ENCODE measurements around the gene UNG. TPM values are rescaled to one million over a fixed set of nuclear protein-coding genes. Genes with fewer than 3 reads are reported as not detected.

UNG gene
- total RNA-seq, 1 donor from 2014 or later = 77.6 TPM

DNA sequence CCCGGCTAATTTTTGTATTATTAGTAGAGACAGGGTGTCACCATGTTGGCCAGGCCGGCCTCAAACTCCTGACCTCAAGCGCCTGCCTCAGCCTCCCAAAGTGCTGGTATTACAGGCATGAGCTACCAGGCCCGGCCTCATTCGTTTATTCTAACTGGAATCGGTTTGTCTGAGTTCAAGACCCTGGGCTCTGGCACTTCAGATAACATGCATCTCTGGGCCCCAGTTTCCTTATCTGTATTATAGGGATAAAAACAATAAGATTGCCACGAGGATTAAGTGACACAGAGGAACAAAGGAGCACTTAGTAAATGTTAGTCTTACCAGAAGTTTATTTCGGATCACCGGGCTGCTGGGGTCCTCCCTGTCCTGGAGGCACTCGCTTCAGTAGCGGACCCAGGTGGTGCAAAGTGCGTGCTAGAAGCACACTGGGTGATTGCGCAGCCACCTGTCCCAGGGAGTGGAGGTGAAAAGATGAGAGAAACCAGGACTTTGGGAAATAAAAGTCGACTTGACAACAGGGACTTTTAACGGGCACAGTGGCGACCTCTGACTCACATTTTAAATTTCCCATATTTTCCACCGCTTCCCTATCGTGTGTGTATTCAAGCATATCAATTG is 56.5 kb downstream of the UNG start:
- peak overlapping the region; percentile 88 for H3K4me3 Mint-ChIP-seq
- H3K4me1 Mint-ChIP-seq = peaks cover 19% of the 10 kb centered on the region
- TF ChIP-seq, protein P1, sequence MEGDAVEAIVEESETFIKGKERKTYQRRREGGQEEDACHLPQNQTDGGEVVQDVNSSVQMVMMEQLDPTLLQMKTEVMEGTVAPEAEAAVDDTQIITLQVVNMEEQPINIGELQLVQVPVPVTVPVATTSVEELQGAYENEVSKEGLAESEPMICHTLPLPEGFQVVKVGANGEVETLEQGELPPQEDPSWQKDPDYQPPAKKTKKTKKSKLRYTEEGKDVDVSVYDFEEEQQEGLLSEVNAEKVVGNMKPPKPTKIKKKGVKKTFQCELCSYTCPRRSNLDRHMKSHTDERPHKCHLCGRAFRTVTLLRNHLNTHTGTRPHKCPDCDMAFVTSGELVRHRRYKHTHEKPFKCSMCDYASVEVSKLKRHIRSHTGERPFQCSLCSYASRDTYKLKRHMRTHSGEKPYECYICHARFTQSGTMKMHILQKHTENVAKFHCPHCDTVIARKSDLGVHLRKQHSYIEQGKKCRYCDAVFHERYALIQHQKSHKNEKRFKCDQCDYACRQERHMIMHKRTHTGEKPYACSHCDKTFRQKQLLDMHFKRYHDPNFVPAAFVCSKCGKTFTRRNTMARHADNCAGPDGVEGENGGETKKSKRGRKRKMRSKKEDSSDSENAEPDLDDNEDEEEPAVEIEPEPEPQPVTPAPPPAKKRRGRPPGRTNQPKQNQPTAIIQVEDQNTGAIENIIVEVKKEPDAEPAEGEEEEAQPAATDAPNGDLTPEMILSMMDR (conservative IDR thresholded peaks at IDR 0.05) = no peak
- peaks cover 29% of the 10 kb centered on the region for H3K27me3 Mint-ChIP-seq (ENCODE audit: low read depth)
- no peaks in the 10 kb centered on the region for H3K9me3 Mint-ChIP-seq
- DNase-seq (ENCODE audit: low read depth, low spot score) = no peak
- no peaks in the 10 kb centered on the region for H3K36me3 Mint-ChIP-seq (ENCODE audit: low read depth)
- no peak overlapping the region for H3K27ac Mint-ChIP-seq (ENCODE audit: unreplicated experiment)

DNA sequence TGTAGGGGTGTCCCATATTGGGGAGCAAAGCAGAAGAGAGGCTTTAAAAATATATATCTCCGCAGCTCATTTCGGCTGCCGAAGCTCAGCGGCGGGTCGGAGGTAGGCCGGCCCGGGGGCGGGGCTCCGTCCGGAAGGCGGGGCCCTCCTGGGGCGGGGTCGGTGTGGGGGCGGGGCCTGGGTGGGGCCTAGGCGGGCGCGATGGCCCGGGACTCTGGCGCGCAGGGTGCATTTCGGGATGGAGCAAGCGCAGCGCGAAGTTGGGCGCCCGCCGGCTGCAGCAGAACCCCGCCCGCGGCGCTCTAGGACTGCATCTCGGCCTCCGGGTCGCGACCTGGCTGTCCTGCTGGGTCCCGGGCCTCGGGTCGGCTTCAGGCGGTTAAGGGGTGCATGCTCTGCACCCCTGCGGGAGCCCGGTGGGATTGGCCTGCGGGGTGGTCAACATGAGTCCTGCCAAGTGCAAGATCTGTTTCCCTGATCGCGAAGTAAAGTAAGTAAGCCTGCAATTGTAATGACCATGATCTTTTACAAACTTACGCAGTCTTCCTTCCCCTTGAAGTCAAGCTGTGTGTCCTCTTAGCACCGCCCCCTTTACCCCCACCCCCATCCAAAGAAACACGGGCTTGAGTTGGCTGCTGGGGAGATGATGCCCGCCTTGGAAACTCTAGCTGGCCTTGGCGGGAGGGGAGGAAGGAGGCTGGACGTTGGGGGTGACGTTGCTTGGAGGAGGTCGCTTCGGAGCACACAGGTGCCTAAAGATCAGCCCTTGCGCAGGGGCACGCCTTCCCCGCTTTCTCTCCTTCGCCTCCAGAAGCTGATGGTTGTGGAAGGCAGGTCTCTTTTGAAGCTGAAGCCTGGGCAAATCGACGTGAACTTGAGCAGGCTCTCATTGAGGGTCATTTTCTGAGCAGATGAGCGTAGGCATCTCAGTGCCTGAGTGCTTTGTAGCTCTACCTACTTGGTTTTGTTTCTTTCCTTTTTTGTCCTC is 57.3 kb downstream of the UNG start:
- Mint-ChIP-seq H3K27me3 (ENCODE audit: low read depth) (peaks cover 25% of the 10 kb centered on the region), H3K36me3 (ENCODE audit: low read depth) (no peaks in the 10 kb centered on the region), H3K27ac (ENCODE audit: unreplicated experiment) (peak overlapping the region; percentile 92), H3K9me3 (no peaks in the 10 kb centered on the region), H3K4me1 (peaks cover 19% of the 10 kb centered on the region), H3K4me3 (peak overlapping the region; percentile 95)
- TF ChIP-seq, protein P1 (conservative IDR thresholded peaks at IDR 0.05) = no peak
- peak; percentile 70 for DNase-seq (ENCODE audit: low read depth, low spot score)

DNA sequence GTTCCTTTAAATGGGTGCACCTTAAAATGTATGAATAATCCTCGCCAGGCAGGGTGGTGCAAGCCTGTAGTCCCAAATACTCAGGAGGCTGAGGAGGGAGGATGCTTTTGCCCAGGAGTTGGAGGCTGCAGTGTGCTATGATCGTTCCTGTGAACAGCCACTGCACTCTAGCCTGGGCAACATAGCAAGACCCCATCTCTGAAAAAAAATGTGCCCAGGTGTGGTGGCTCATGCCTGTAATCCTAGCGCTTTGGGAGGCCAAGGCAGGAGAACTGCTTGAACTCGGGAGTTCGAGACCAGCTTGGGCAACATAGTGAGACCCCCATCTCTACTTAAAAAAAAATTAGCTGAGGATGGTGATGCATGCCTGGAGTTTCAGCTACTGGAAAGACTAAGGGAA is 58.6 kb downstream of the UNG start:
- Mint-ChIP-seq H3K4me3 (peak overlapping the region; percentile 95), H3K4me1 (peaks cover 19% of the 10 kb centered on the region), H3K9me3 (no peaks in the 10 kb centered on the region), H3K27ac (ENCODE audit: unreplicated experiment) (no peak overlapping the region), H3K27me3 (ENCODE audit: low read depth) (peaks cover 22% of the 10 kb centered on the region), H3K36me3 (ENCODE audit: low read depth) (no peaks in the 10 kb centered on the region)
- no peak for DNase-seq (ENCODE audit: low read depth, low spot score)
- TF ChIP-seq, protein P1 (conservative IDR thresholded peaks at IDR 0.05) = no peak

DNA sequence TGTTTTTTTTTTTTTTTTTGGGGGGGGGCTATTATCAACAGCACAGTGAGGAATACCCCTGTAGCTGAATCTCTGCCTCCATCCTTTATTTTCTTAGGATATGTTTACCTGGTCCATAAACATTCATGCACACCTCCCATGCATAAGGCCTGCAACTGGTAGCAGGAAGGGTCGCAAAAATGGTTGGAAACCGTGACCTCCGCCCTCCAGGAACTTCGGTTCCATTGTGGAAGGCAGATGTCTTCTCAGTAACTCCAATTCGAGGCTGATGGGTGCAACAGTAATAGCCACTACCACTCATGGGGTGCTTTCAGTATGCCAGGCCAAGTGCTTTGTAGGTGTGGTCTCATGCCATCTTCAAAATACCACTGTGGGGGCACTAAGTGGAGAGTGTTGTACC is 59.2 kb downstream of the UNG start:
- Mint-ChIP-seq H3K9me3 (no peaks in the 10 kb centered on the region), H3K27me3 (ENCODE audit: low read depth) (peaks cover 19% of the 10 kb centered on the region), H3K4me3 (no peak overlapping the region), H3K4me1 (peaks cover 19% of the 10 kb centered on the region), H3K36me3 (ENCODE audit: low read depth) (no peaks in the 10 kb centered on the region), H3K27ac (ENCODE audit: unreplicated experiment) (no peak overlapping the region)
- TF ChIP-seq, protein P1 (conservative IDR thresholded peaks at IDR 0.05) = no peak
- no peak for DNase-seq (ENCODE audit: low read depth, low spot score)

DNA sequence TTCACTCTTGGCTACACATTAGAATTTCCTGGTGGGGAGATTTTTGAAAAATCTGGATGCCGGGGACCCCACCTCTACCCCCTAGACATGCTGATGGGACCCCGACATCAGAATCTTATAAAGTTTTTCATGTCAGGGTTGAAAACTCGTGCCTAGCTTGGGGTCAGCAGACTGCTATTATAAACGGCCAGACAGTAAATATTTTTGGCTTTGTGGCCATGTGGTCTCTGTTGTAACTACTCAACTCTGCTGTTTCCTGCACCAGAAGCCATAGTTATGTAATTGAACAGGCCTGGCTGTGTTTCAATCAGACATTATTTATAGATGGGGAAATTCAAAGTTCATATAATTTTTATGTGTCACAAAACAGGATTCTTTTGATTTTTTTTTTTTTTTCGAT is 60.6 kb downstream of the UNG start:
- no peak overlapping the region for H3K27ac Mint-ChIP-seq (ENCODE audit: unreplicated experiment)
- peaks cover 14% of the 10 kb centered on the region for H3K27me3 Mint-ChIP-seq (ENCODE audit: low read depth)
- no peaks in the 10 kb centered on the region for H3K36me3 Mint-ChIP-seq (ENCODE audit: low read depth)
- TF ChIP-seq, protein P1 (conservative IDR thresholded peaks at IDR 0.05) = no peak
- DNase-seq (ENCODE audit: low read depth, low spot score) = no peak
- peaks cover 19% of the 10 kb centered on the region for H3K4me1 Mint-ChIP-seq
- H3K9me3 Mint-ChIP-seq = no peaks in the 10 kb centered on the region
- H3K4me3 Mint-ChIP-seq = peak overlapping the region; percentile 5

Measured in neural crest cell (in vitro differentiated cells).